ENCODE measurements around the gene GUCA1A. TPM values are rescaled to one million over a fixed set of nuclear protein-coding genes. Genes with fewer than 3 reads are reported as not detected.

GUCA1A gene
- total RNA-seq, 1 donor from 2014 or later: 0.21 TPM

GRCh38 chr6:42171813-42172581 lies 1.2 kb upstream of the GUCA1A start:
- Histone ChIP-seq H3K27me3 (no peaks in the 10 kb centered on the region), H3K9me3 (no peaks in the 10 kb centered on the region), H3K4me3 (no peak overlapping the region), H3K27ac (no peak overlapping the region), H3K36me3 (no peaks in the 10 kb centered on the region), H3K4me1 (no peaks in the 10 kb centered on the region)
- intact Hi-C loops (cut with DNase I): no loop called here
- DNase-seq (ENCODE audit: low spot score in 2 of 2): no peak
- TF ChIP-seq CTCF (IDR thresholded peaks at IDR 0.05): no peak

GRCh38 chr6:42175860-42176259 lies 2.7 kb downstream of the GUCA1A start:
- H3K27me3 ChIP-seq: no peaks in the 10 kb centered on the region
- intact Hi-C loops (cut with DNase I): no loop called here
- H3K36me3 ChIP-seq: no peaks in the 10 kb centered on the region
- no peak overlapping the region for H3K27ac ChIP-seq
- no peak for DNase-seq (ENCODE audit: low spot score in 2 of 2)
- H3K4me1 ChIP-seq: no peaks in the 10 kb centered on the region
- no peak for TF ChIP-seq CTCF (IDR thresholded peaks at IDR 0.05)
- H3K4me3 ChIP-seq: no peak overlapping the region
- no peaks in the 10 kb centered on the region for H3K9me3 ChIP-seq

- no peak overlapping the region for H3K4me3 ChIP-seq
- intact Hi-C loops (cut with DNase I): no loop called here
- no peak overlapping the region for H3K27ac ChIP-seq
- no peak for DNase-seq (ENCODE audit: low spot score in 2 of 2)
- no peaks in the 10 kb centered on the region for H3K27me3 ChIP-seq
- H3K4me1 ChIP-seq: no peaks in the 10 kb centered on the region
- TF ChIP-seq CTCF (IDR thresholded peaks at IDR 0.05): no peak
- no peaks in the 10 kb centered on the region for H3K9me3 ChIP-seq
- H3K36me3 ChIP-seq: no peaks in the 10 kb centered on the region
These were observed 3.8 kb downstream of the GUCA1A start for GRCh38 chr6:42176981-42177380.

GRCh38 chr6:42177514-42178364 lies 4.6 kb downstream of the GUCA1A start:
- TF ChIP-seq CTCF (IDR thresholded peaks at IDR 0.05): no peak
- Histone ChIP-seq H3K4me3 (no peak overlapping the region), H3K27ac (no peak overlapping the region), H3K36me3 (no peaks in the 10 kb centered on the region), H3K27me3 (no peaks in the 10 kb centered on the region), H3K4me1 (no peaks in the 10 kb centered on the region), H3K9me3 (no peaks in the 10 kb centered on the region)
- no peak for DNase-seq (ENCODE audit: low spot score in 2 of 2)
- intact Hi-C loops (cut with DNase I): no loop called here

GRCh38 chr6:42179261-42179944 lies 6.2 kb downstream of the GUCA1A start:
- no peaks in the 10 kb centered on the region for H3K36me3 ChIP-seq

More at GRCh38 chr6:42179261-42179944, 6.2 kb downstream of the GUCA1A start:
- Histone ChIP-seq H3K4me3 (no peak overlapping the region), H3K9me3 (no peaks in the 10 kb centered on the region), H3K27ac (no peak overlapping the region), H3K4me1 (no peaks in the 10 kb centered on the region), H3K27me3 (no peaks in the 10 kb centered on the region)
- no peak for TF ChIP-seq CTCF (IDR thresholded peaks at IDR 0.05)
- intact Hi-C loops (cut with DNase I): no loop called here
- no peak for DNase-seq (ENCODE audit: low spot score in 2 of 2)
